ENCODE results near the gene LRIG3. TPM values are rescaled to one million over a fixed set of nuclear protein-coding genes. Genes with fewer than 3 reads are reported as not detected.

The LRIG3 gene
- total RNA-seq, 4 donors from 2014 or later: 163 to 222 (median 193) TPM

GRCh38 chr12:58916921-58917511 lies 3.3 kb downstream of the LRIG3 start:
- Histone ChIP-seq H3K36me3 (peaks cover 0 to 1% of the 10 kb centered on the region in 2 donors), H3K27ac (peak overlapping the region; percentile 90 to 99 (median 97)), H3K27me3 (no peaks in the 10 kb centered on the region), H3K9me3 (no peaks in the 10 kb centered on the region), H3K4me1 (peaks cover 26 to 43% of the 10 kb centered on the region in 2 donors), H3K4me3 (replicated peaks in 1 of 3) (peak overlapping the region in 2 of 3 donors; percentile 68 to 90)
- DNase-seq: peak in 1 of 2 donors; percentile 37
- no peak for TF ChIP-seq CTCF (IDR thresholded peaks at IDR 0.05)
- peak in 1 of 2 donors; percentile 38 for TF ChIP-seq POLR2A (IDR thresholded peaks at IDR 0.05)
- WGBS, 2 donors: 13 to 25% methylated on average over 6 of the region's 6 CpGs
- intact Hi-C loops (cut with DNase I): no loop called here

GRCh38 chr12:58916161-58916621 lies 4.1 kb downstream of the LRIG3 start:
- H3K4me3 ChIP-seq (replicated peaks in 1 of 3): peak overlapping the region in 2 of 3 donors; percentile 8 to 68
- H3K36me3 ChIP-seq: peaks cover 0 to 4% of the 10 kb centered on the region in 2 donors
- H3K9me3 ChIP-seq: no peaks in the 10 kb centered on the region
- no peaks in the 10 kb centered on the region for H3K27me3 ChIP-seq
- H3K4me1 ChIP-seq: peaks cover 32 to 47% of the 10 kb centered on the region in 2 donors
- DNase-seq: no peak
- intact Hi-C loops (cut with DNase I): no loop called here
- 15 to 25% methylated on average over 2 of the region's 2 CpGs for WGBS, 2 donors
- TF ChIP-seq POLR2A (IDR thresholded peaks at IDR 0.05) (no peak), CTCF (IDR thresholded peaks at IDR 0.05) (no peak)
- peak overlapping the region; percentile 90 to 99 (median 97) for H3K27ac ChIP-seq

- no peaks in the 10 kb centered on the region for H3K9me3 ChIP-seq
- peaks cover 36 to 45% of the 10 kb centered on the region in 2 donors for H3K4me1 ChIP-seq
- 8% methylated on average over 4 of the region's 4 CpGs for WGBS, 2 donors
- peak; percentile 80 to 81 for DNase-seq
- peaks cover 0 to 4% of the 10 kb centered on the region in 2 donors for H3K36me3 ChIP-seq
- intact Hi-C loops (cut with DNase I): no loop called here
- H3K27me3 ChIP-seq: no peaks in the 10 kb centered on the region
- no peak for TF ChIP-seq CTCF (IDR thresholded peaks at IDR 0.05)
- TF ChIP-seq POLR2A (IDR thresholded peaks at IDR 0.05): peak in 1 of 2 donors; percentile 81
- peak overlapping the region in 1 of 3 donors; percentile 8 for H3K4me3 ChIP-seq (replicated peaks in 1 of 3)
- H3K27ac ChIP-seq: peak overlapping the region; percentile 90 to 99 (median 97)
Measured at GRCh38 chr12:58915634-58916033, 4.7 kb downstream of the LRIG3 start.

GRCh38 chr12:58915037-58915436 lies 5.3 kb downstream of the LRIG3 start:
- peak overlapping the region; percentile 90 to 99 (median 97) for H3K27ac ChIP-seq
- 18 to 27% methylated on average over 2 of the region's 2 CpGs for WGBS, 2 donors

More at GRCh38 chr12:58915037-58915436, 5.3 kb downstream of the LRIG3 start:
- DNase-seq: no peak
- intact Hi-C loops (cut with DNase I): no loop called here
- no peaks in the 10 kb centered on the region for H3K27me3 ChIP-seq
- no peak for TF ChIP-seq CTCF (IDR thresholded peaks at IDR 0.05)
- no peak for TF ChIP-seq POLR2A (IDR thresholded peaks at IDR 0.05)
- peaks cover 42 to 44% of the 10 kb centered on the region in 2 donors for H3K4me1 ChIP-seq
- H3K4me3 ChIP-seq (replicated peaks in 1 of 3): peak overlapping the region in 1 of 3 donors; percentile 8
- no peaks in the 10 kb centered on the region for H3K9me3 ChIP-seq
- H3K36me3 ChIP-seq: peaks cover 0 to 4% of the 10 kb centered on the region in 2 donors

Measured in thyroid gland (tissue), 4 donors.